Trophoblast cell (in vitro differentiated cells and primary cell): ENCODE data around the gene CHST15.

ENCODE experiments used
- DNase-seq, 2 donors: peaks; one replicate each; pipeline ENCODE4 v3.0.0-alpha.2; 2016
- H2AFZ ChIP-seq: 2 replicates; pipeline ENCODE4 v1.6.1; 2013; ENCODE audit warnings: low read length, moderate library complexity, mild to moderate bottlenecking; ENCODE audit not compliant: insufficient read depth, poor library complexity
- H2AK5ac ChIP-seq: 2 replicates; pipeline ENCODE4 v1.6.1; 2013; ENCODE audit warnings: mild to moderate bottlenecking, low read length
- H2BK120ac ChIP-seq: 2 replicates; pipeline ENCODE4 v1.6.1; 2013; ENCODE audit warnings: low read length, mild to moderate bottlenecking, moderate library complexity; ENCODE audit not compliant: insufficient read depth, poor library complexity
- H2BK12ac ChIP-seq: 2 replicates; pipeline ENCODE4 v1.6.1; 2013; ENCODE audit warnings: mild to moderate bottlenecking, low read length, moderate library complexity
- H2BK5ac ChIP-seq: 2 replicates; pipeline ENCODE4 v1.6.1; 2013; ENCODE audit warnings: low read length, low read depth, moderate library complexity, mild to moderate bottlenecking; ENCODE audit not compliant: poor library complexity
- H3K14ac ChIP-seq: 2 replicates; pipeline ENCODE4 v1.6.1; 2013; ENCODE audit warnings: mild to moderate bottlenecking, low read length
- H3K18ac ChIP-seq: 2 replicates; pipeline ENCODE4 v1.6.1; 2013; ENCODE audit warnings: mild to moderate bottlenecking, low read length
- H3K23ac ChIP-seq: 2 replicates; pipeline ENCODE4 v1.6.1; 2013; ENCODE audit warnings: low read length
- H3K27ac ChIP-seq: 2 replicates; pipeline ENCODE4 v1.5.1; 2013; ENCODE audit warnings: low read depth, mild to moderate bottlenecking, inconsistent platforms, low read length, moderate library complexity
- H3K27me3 ChIP-seq: 2 replicates; pipeline ENCODE4 v1.6.1; 2013; ENCODE audit warnings: inconsistent platforms, mild to moderate bottlenecking, low read length, moderate library complexity; ENCODE audit not compliant: insufficient read depth
- H3K36me3 ChIP-seq, 2 experiments: 1 replicate in 1 of 2; 2 replicates in 1 of 2; pipeline ENCODE4 v1.6.1; 2013; ENCODE audit warnings: low read length in 2 of 2, mild to moderate bottlenecking in 2 of 2, moderate library complexity in 1 of 2; ENCODE audit not compliant: insufficient read depth in 2 of 2, control insufficient read depth in 1 of 2
- H3K4ac ChIP-seq: 2 replicates; pipeline ENCODE4 v1.6.1; 2013; ENCODE audit warnings: low read depth, mild to moderate bottlenecking, low read length, moderate library complexity
- H3K4me1 ChIP-seq, 2 experiments: 1 replicate in 1 of 2; 2 replicates in 1 of 2; pipeline ENCODE4 v1.6.1; 2013; ENCODE audit warnings: low read length in 2 of 2, mild to moderate bottlenecking in 2 of 2, moderate library complexity in 1 of 2; ENCODE audit not compliant: insufficient read depth in 2 of 2, control insufficient read depth in 1 of 2
- H3K4me2 ChIP-seq: 2 replicates; pipeline ENCODE4 v1.6.1; 2013; ENCODE audit warnings: inconsistent platforms, mild to moderate bottlenecking, low read length, moderate library complexity
- H3K4me3 ChIP-seq: 2 replicates; pipeline ENCODE4 v1.5.1; 2013; ENCODE audit warnings: mild to moderate bottlenecking, low read depth, low read length, inconsistent platforms
- H3K79me1 ChIP-seq: one replicate; pipeline ENCODE4 v1.6.1; 2013; ENCODE audit warnings: low read length
- H3K79me2 ChIP-seq: 2 replicates; pipeline ENCODE4 v1.6.1; 2013; ENCODE audit warnings: low read length, mild to moderate bottlenecking; ENCODE audit not compliant: control insufficient read depth, insufficient read depth, poor library complexity
- H3K9ac ChIP-seq: 2 replicates; pipeline ENCODE4 v1.6.1; 2013; ENCODE audit warnings: mild to moderate bottlenecking, low read length
- H3K9me3 ChIP-seq: 2 replicates; pipeline ENCODE4 v1.6.1; 2013; ENCODE audit warnings: low read depth, mild to moderate bottlenecking, control low read depth, inconsistent platforms, low read length; ENCODE audit not compliant: insufficient read depth
- H4K12ac ChIP-seq: 2 replicates; pipeline ENCODE4 v1.6.1; 2013; ENCODE audit warnings: low read depth, mild to moderate bottlenecking, low read length, moderate library complexity
- H4K8ac ChIP-seq: 2 replicates; pipeline ENCODE4 v1.6.1; 2013; ENCODE audit warnings: low read depth, mild to moderate bottlenecking, low read length, moderate library complexity
- H4K91ac ChIP-seq: one replicate; pipeline ENCODE4 v1.6.1; 2013; ENCODE audit warnings: low read depth, mild to moderate bottlenecking, low read length, moderate library complexity
- WGBS: extraction: QIAGEN DNeasy Blood & Tissue Kit; methylation state at CpG from one replicate; pipeline ENCODE4 v1.1.7; 2013; ENCODE audit warnings: missing lambda C conversion rate; ENCODE audit not compliant: insufficient read length, insufficient coverage; ENCODE audit errors: extremely low coverage; 5-methylcytosine and 5-hydroxymethylcytosine counted together

Gene CHST15

GRCh38 chr10:124125305-124126116 is 32.1 kb upstream of the CHST15 start:
- Histone ChIP-seq H2AK5ac (no peak overlapping the region), H3K79me2 (no peaks in the 10 kb centered on the region), H2AFZ (no peak overlapping the region)

GRCh38 chr10:124124769-124125161 is 31.4 kb upstream of the CHST15 start:
- H3K23ac ChIP-seq = no peak overlapping the region
- H4K8ac ChIP-seq = no peak overlapping the region
- H3K4me1 ChIP-seq = no peaks in the 10 kb centered on the region
- H2AK5ac ChIP-seq = no peak overlapping the region
- no peak overlapping the region for H4K91ac ChIP-seq
- H4K12ac ChIP-seq = no peak overlapping the region
- H3K27me3 ChIP-seq = no peaks in the 10 kb centered on the region
- DNase-seq = no peak
- no peak overlapping the region for H3K4me3 ChIP-seq
- no peaks in the 10 kb centered on the region for H3K79me2 ChIP-seq
- no peak overlapping the region for H3K4me2 ChIP-seq
- H3K18ac ChIP-seq = no peak overlapping the region
- peaks cover 4% of the 10 kb centered on the region for H3K9me3 ChIP-seq
- WGBS = 100% methylated on average over 2 of the region's 2 CpGs
- H3K79me1 ChIP-seq = no peaks in the 10 kb centered on the region
- no peak overlapping the region for H3K27ac ChIP-seq
- H2AFZ ChIP-seq = no peak overlapping the region
- no peak overlapping the region for H2BK120ac ChIP-seq
- H2BK5ac ChIP-seq = no peak overlapping the region
- no peaks in the 10 kb centered on the region for H3K36me3 ChIP-seq
- H3K14ac ChIP-seq = no peak overlapping the region
- no peak overlapping the region for H2BK12ac ChIP-seq
- H3K9ac ChIP-seq = no peak overlapping the region
- H3K4ac ChIP-seq = no peak overlapping the region

More at GRCh38 chr10:124125305-124126116, 32.1 kb upstream of the CHST15 start:
- peak; percentile 70 to 97 for DNase-seq
- no peak overlapping the region for H2BK12ac ChIP-seq
- H3K36me3 ChIP-seq = no peaks in the 10 kb centered on the region
- H3K23ac ChIP-seq = peak overlapping the region; percentile 55
- H3K18ac ChIP-seq = no peak overlapping the region
- no peak overlapping the region for H3K4ac ChIP-seq
- H2BK120ac ChIP-seq = no peak overlapping the region
- no peaks in the 10 kb centered on the region for H3K27me3 ChIP-seq
- H3K14ac ChIP-seq = no peak overlapping the region
- H3K79me1 ChIP-seq = no peaks in the 10 kb centered on the region
- no peak overlapping the region for H4K8ac ChIP-seq
- no peak overlapping the region for H4K12ac ChIP-seq
- H4K91ac ChIP-seq = no peak overlapping the region
- WGBS = 100% methylated on average over 1 of the region's 10 CpGs
- no peaks in the 10 kb centered on the region for H3K4me1 ChIP-seq
- H3K9me3 ChIP-seq = peaks cover 4% of the 10 kb centered on the region
- H3K4me3 ChIP-seq = no peak overlapping the region
- no peak overlapping the region for H3K9ac ChIP-seq
- no peak overlapping the region for H2BK5ac ChIP-seq
- H3K27ac ChIP-seq = no peak overlapping the region
- H3K4me2 ChIP-seq = no peak overlapping the region

DNA sequence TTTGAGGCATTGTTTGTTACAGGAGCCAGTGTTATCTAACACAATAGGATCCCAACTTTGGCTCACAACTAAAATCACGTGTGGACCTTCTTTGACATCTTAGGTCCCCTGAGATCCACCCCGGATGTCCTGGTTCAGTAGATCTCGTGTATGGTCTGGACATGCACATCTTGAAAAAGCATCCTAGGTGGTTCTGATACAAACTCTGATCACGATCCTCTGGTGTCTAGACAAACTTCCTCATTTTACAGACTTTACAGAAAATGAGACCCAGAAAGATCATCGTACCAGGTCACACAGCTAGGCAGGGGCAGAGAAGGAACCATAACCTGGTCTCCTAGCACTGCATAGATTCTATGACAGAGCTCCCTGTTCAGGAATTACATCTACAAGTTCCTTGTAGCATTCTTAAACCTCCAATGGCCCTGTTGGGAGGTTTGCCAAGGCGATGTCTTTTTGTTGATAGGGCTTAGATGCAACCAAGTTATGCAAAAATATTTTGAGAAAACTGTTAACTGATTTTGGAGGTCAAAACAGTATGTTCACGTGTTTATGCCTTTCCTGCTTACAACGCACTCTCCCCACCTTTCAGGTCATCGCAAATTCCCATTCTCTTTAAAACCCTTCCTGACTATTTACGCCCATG is 30.8 kb upstream of the CHST15 start:
- Histone ChIP-seq H3K4me3 (no peak overlapping the region), H3K79me1 (no peaks in the 10 kb centered on the region), H2AK5ac (no peak overlapping the region), H3K4me2 (no peak overlapping the region), H3K23ac (no peak overlapping the region), H3K9ac (no peak overlapping the region), H3K9me3 (peaks cover 4% of the 10 kb centered on the region), H4K12ac (no peak overlapping the region), H2BK12ac (no peak overlapping the region), H3K27me3 (no peaks in the 10 kb centered on the region), H3K27ac (no peak overlapping the region), H4K8ac (no peak overlapping the region), H3K4me1 (no peaks in the 10 kb centered on the region), H4K91ac (no peak overlapping the region), H3K18ac (no peak overlapping the region), H3K14ac (no peak overlapping the region), H3K79me2 (no peaks in the 10 kb centered on the region), H3K36me3 (no peaks in the 10 kb centered on the region), H2AFZ (no peak overlapping the region), H2BK5ac (no peak overlapping the region), H3K4ac (no peak overlapping the region), H2BK120ac (no peak overlapping the region)
- peak; percentile 44 to 65 for DNase-seq
- no CpG with 5 or more reads among the region's 10 CpGs for WGBS

DNA sequence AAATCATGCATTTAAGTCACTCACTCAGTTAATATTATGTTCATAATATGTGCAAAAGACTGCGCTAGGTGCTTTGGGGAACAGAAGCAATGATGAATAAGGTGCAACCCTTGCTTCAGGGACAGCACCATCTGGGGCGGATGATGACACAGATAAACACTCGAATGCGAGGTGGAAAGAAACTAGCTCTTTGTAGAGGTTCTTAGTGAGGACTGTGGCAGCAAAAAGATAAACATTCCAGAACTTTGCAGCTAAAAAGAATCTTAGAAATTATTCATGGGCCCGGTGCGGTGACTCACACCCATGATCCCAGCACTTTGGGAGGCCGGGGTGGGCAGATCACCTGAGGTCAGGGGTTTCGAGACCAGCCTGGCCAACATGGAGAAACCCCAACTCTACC is 29.8 kb upstream of the CHST15 start:
- no peaks in the 10 kb centered on the region for H3K79me1 ChIP-seq
- WGBS = no CpG with 5 or more reads among the region's 8 CpGs
- DNase-seq = peak; percentile 53 to 63

More for the DNA sequence above, 29.8 kb upstream of the CHST15 start:
- H3K4me2 ChIP-seq = no peak overlapping the region
- no peak overlapping the region for H3K23ac ChIP-seq
- H3K27ac ChIP-seq = no peak overlapping the region
- no peak overlapping the region for H2BK120ac ChIP-seq
- peaks cover 4% of the 10 kb centered on the region for H3K9me3 ChIP-seq
- H2BK12ac ChIP-seq = no peak overlapping the region
- no peak overlapping the region for H4K8ac ChIP-seq
- no peaks in the 10 kb centered on the region for H3K36me3 ChIP-seq
- no peak overlapping the region for H3K4ac ChIP-seq
- no peak overlapping the region for H3K18ac ChIP-seq
- H3K4me3 ChIP-seq = no peak overlapping the region
- no peaks in the 10 kb centered on the region for H3K27me3 ChIP-seq
- no peak overlapping the region for H3K9ac ChIP-seq
- no peak overlapping the region for H2AFZ ChIP-seq
- H2BK5ac ChIP-seq = no peak overlapping the region
- no peaks in the 10 kb centered on the region for H3K4me1 ChIP-seq
- no peak overlapping the region for H2AK5ac ChIP-seq
- no peak overlapping the region for H4K12ac ChIP-seq
- no peaks in the 10 kb centered on the region for H3K79me2 ChIP-seq
- no peak overlapping the region for H4K91ac ChIP-seq
- no peak overlapping the region for H3K14ac ChIP-seq
